HG02885 (cell line): ENCODE data around the gene FOXN3.

ENCODE experiments used
- ATAC-seq: cut with Tn5 transposase; IDR thresholded peaks from one replicate; pipeline ENCODE4 v1.9.1; 2021; ENCODE audit warnings: mild to moderate bottlenecking; ENCODE audit not compliant: unreplicated experiment, poor library complexity

The FOXN3 gene

DNA sequence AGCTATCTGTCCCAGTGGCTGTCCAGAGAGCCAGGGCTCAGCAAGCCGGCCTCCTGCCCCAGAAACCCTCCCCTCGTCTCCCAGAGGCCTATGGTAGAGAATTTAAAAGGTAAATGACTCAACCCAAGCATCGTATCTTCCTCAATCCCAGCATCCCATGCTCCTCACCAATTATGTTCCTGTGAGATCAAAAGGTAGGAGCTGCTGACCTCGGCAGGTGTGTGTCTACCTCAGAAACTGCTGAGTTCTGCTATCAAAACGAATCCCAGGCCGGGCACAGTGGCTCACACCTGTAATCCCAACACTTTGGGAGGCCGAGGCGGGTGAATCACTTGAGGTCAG is 49.3 kb downstream of the FOXN3 start:
- no peak for ATAC-seq

- no peak for ATAC-seq
These were observed 49.9 kb downstream of the FOXN3 start for GRCh38 chr14:89366864-89367778.

GRCh38 chr14:89365061-89365801 is 51.8 kb downstream of the FOXN3 start:
- ATAC-seq, result peak; percentile 89

DNA sequence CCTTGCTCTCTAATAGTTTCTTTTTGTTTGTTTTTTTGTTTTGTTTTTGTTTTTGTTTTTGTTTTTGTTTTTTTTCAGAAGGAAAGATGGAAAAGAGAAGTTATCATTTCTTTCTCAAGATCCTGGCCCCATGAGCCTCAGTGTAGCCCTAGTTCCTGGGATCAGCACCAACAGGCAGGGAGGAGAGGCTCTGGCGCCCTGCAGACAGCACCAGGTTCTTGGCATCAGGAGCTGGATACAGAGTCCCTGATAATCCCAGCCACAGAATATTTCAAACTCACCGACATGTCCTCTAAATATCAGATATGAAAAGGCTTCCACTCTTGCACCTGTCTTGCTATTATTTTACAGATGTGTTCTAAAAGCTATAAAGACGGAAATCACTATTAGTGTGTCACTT is 52.7 kb downstream of the FOXN3 start:
- no peak for ATAC-seq

DNA sequence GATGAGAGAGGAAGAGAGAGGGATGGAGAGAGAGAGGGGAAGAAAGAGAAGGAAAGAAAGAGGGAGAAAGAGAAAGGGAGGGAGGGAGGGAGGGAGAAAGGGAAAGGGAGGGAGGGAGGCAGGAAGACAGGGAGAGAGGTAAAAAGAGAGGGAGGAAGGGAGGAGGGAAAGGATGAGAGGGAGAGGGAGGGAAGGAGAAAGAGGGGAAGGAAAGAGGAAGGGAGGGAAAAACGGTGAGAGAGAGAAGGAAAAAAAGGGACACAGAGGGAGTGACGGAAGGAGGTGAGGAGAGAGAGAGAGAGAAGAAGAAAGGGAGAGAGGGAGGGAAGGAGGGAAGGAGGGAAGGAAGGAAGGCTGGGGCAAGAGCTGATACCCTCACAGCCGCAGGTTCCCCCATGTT is 56.8 kb downstream of the FOXN3 start:
- ATAC-seq, result no peak

GRCh38 chr14:89359477-89360222 is 57.4 kb downstream of the FOXN3 start:
- no peak for ATAC-seq

GRCh38 chr14:89357655-89358297 is 59.3 kb downstream of the FOXN3 start:
- ATAC-seq, result no peak

DNA sequence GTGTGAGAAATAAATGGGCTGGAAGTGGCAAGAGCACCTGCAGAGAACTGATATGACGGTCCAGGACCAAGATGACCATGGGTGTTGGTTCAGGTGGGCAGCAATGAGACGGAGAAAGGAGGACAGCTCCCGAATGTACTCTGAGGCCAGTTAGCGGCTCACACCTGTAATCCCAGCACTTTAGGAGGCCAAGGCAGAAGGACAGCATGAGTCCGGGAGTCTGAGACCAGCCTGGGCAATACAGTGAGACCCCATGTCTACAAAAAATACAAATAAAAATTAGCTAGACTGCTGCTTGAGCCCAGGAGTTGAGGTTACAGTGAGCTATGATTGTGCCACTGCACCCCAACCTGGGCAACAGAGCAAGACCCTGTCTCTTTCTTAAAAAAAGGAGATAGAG is 60.1 kb downstream of the FOXN3 start:
- no peak for ATAC-seq

DNA sequence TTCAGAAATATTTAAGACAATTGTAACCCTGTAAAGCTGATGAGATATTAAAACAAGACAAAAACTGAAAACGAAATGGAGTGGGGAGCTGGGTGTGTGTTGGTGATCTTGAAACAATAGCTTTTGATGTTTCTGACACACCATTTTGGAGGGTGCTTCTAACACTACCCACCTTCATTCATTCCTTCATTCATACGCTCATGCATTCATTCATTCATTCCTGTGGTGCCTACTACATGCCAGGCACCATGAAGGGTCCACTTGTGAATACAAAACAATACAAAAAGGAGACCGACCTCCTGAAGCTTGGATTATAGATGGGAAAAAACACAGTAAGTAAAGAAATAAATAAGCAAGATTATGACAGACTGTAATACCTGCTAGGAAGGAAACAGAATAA is 60.5 kb downstream of the FOXN3 start:
- ATAC-seq, result no peak

GRCh38 chr14:89353766-89354113 is 63.3 kb downstream of the FOXN3 start:
- ATAC-seq, result no peak

DNA sequence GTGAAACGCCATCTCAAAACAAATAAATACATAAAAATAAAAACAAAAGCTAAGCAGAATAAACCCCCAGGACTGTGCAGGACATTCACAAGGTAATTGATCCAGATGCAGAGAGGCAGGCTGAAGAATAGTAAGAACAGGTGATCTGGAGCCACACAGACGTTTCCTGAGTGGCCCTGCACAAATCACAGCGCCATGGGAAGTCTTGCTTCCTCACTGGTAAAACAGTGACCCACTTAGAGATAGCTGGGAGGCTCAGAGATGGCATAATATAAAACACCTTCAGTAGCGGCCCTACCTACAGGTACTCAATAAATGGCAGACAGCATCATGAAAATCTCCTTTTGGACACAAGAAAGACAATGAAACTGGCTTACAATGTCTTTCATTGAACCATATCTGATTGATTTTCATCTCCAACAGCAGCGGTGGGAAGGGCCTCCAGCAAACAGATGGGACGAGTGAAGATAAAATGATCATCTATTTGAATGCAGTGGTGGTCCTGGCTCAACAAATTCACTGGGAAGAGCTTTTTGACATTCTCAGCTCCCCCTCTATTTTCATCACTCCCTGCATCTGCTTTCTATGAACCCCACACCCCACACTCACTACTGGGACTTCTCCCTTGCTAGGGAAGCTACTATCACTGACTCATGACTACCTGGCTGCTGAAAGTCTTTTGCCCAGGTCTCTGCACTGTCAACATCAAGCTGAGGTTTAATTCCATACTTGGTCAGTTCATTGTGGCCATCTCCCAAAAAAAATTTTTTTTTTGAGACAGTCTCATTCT is 63.9 kb downstream of the FOXN3 start:
- ATAC-seq, result no peak

DNA sequence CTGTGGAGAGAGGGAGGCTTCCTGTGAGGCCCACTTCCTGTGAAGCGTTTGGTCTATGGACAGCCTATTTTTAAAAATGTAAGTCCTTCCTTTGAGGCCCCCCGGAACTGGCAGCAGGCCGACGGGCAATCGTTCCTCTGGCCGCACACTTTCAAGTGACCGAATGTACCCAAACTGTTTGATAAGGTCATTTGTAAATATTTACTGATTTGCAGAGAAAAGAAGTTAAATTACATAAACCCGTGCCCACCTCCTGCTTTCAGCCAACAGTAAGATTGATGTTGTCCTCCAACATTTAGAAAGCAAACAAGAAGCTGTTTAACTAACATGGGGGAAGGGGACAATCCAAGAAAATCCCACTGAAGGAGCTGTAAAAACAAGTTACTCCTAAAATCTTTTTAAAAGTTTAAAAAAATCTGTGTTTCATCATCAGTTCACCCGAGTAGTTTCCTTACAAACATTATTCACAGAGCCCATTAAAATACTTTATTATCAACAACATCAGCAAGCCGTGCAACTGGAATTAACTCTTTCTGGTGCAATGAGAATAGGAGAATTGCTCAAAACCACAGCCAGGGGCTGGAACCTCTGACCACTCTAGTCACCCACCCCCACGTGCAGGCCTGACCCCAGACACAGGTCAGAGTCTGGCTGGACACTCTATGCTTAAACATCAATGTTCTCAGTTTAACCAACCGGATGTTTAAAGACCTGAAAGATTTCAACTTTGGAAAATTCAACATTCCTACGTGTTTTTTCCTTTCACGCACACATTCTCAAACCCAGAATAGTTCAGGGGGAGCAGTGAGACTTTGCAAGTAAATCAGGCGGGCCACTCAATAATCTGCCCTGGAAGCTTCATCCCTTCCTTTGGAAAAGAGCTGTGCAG is 65.3 kb downstream of the FOXN3 start:
- ATAC-seq, result peak; percentile 79

- ATAC-seq, result no peak
These were observed 65.9 kb downstream of the FOXN3 start for GRCh38 chr14:89351221-89351515.

- ATAC-seq, result no peak
These were observed 66.9 kb downstream of the FOXN3 start for GRCh38 chr14:89350152-89350551.

DNA sequence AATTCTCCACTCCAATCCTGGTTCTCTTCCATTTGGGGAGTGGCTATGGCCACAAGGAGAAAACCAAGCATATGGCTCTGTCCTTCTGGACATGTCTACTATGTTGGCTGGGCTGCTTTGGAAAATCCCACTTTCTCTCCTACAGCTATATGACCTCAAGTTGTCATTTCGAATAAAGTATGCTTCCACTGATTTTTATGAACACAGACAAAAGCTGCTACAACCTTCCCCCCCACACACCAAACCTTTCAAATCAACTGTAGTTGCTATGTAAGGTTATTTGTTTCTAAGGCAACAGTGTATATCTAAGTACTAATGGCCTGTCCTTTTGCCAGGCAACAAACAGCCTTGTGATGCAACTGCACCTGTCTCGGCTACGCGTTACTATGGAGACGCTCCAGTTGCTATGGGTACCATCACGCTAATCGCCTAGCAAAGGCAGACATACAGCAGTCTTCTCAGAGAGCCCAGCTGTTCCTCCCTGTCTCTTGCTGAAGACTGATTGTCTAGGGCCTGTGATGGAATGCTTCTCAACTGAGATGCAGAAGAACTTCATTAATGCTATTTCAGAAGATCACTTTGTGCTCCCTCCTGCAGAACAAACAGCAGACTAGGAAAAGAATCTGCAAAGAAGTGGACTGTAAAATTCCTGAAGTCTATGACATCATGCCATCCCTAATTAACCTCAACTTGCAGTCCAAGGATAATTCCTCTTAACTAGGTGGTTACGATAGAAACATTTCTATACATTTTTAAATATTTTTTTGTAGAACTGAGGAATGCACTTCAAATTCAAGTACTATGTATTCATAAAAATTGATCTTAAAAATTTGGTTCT is 67.6 kb downstream of the FOXN3 start:
- no peak for ATAC-seq

GRCh38 chr14:89348722-89349121 is 68.3 kb downstream of the FOXN3 start:
- no peak for ATAC-seq

- no peak for ATAC-seq
These were observed 69.1 kb downstream of the FOXN3 start for GRCh38 chr14:89347885-89348284.

DNA sequence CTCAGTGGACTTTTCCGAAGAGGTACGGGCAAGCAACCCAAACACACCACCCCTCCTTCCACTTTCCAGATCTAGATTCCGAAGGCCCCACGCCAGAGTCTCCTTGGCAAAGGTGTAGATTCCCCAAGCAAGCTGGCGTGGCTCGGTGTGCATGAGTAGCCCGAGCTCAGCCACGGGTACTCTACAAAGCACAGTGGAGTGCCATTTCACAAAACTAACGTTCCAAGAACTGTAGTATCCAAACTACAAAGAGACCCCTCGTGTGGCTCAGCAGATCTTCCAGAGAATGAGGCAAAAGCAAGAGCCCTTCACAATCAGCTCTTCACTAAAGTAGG is 72.1 kb downstream of the FOXN3 start:
- no peak for ATAC-seq
